HL-60 (cell line): Measurements from ENCODE around the gene ARSD.

Experiments used
- GABPA ChIP-seq: IDR thresholded peaks from 2 replicates; pipeline ENCODE4 v1.6.1; 2012; ENCODE audit warnings: low read depth
- SPI1 ChIP-seq: IDR thresholded peaks from 2 replicates; pipeline ENCODE4 v1.6.1; 2012; ENCODE audit warnings: low read depth, mild to moderate bottlenecking, borderline replicate concordance
- TF ChIP-seq, protein P1 (sequence below): IDR thresholded peaks from one replicate; pipeline ENCODE4 v1.5.1; 2011; ENCODE audit warnings: low read length, control low read depth, inconsistent platforms; ENCODE audit not compliant: insufficient read depth

DNA sequence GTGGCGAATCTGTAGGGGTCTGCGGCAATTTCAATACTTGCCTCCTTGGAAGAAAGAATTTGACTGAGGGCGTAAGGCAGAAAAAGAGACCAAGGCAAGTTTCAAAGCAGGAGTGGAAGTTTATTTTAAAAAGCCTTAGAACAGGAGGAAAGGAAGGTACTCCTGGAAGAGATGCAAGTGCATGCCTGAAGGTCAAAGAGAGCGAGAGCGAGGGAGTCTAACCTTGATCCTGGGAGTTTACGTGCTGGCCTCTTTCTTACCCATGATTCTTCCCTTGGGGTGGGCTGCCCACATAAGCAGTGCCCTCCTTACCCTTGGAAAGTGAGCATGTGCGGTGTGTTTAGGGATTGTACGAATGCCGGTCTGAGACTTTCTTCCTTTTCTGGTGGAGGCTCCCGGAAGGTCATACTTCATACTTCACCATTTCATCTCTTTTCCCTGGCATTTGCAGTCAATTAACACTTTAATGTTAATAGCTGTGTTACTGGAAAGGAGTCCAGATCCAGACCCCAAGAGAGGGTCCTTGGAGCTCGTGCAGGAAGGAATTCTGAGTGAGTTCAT lies 40.0 kb downstream of the ARSD start:
- TF ChIP-seq SPI1 (no peak), GABPA (no peak)
- TF ChIP-seq, protein P1, sequence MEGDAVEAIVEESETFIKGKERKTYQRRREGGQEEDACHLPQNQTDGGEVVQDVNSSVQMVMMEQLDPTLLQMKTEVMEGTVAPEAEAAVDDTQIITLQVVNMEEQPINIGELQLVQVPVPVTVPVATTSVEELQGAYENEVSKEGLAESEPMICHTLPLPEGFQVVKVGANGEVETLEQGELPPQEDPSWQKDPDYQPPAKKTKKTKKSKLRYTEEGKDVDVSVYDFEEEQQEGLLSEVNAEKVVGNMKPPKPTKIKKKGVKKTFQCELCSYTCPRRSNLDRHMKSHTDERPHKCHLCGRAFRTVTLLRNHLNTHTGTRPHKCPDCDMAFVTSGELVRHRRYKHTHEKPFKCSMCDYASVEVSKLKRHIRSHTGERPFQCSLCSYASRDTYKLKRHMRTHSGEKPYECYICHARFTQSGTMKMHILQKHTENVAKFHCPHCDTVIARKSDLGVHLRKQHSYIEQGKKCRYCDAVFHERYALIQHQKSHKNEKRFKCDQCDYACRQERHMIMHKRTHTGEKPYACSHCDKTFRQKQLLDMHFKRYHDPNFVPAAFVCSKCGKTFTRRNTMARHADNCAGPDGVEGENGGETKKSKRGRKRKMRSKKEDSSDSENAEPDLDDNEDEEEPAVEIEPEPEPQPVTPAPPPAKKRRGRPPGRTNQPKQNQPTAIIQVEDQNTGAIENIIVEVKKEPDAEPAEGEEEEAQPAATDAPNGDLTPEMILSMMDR = no peak
